Glutamatergic neuron (in vitro differentiated cells): ENCODE measurements around the gene DNAL1. TPM values are rescaled to one million over a fixed set of nuclear protein-coding genes. Genes with fewer than 3 reads are reported as not detected.
"Not testable (repeated sequence)": the region's sequence is repeated elsewhere in the genome, so short reads cannot be mapped to it uniquely, and the experiment has no call there.

Experiments
- DNase-seq: peaks from one replicate; pipeline ENCODE4 v3.0.0; 2022
- H3K27ac Mint-ChIP-seq: one replicate; pipeline ENCODE4 v1.8.0; 2020; ENCODE audit warnings: mild to moderate bottlenecking, mixed read lengths, inconsistent platforms; ENCODE audit not compliant: unreplicated experiment
- H3K27me3 Mint-ChIP-seq: one replicate; pipeline ENCODE4 v1.8.0; 2020; ENCODE audit warnings: mild to moderate bottlenecking, moderate library complexity, mixed read lengths, inconsistent platforms; ENCODE audit not compliant: unreplicated experiment
- H3K36me3 Mint-ChIP-seq: one replicate; pipeline ENCODE4 v1.8.0; 2020; ENCODE audit warnings: mild to moderate bottlenecking, mixed read lengths, inconsistent platforms; ENCODE audit not compliant: unreplicated experiment
- H3K4me1 Mint-ChIP-seq: one replicate; pipeline ENCODE4 v1.8.0; 2020; ENCODE audit warnings: mild to moderate bottlenecking, low read depth, mixed read lengths, inconsistent platforms; ENCODE audit not compliant: unreplicated experiment
- H3K4me3 Mint-ChIP-seq: one replicate; pipeline ENCODE4 v1.8.0; 2020; ENCODE audit warnings: mild to moderate bottlenecking, mixed read lengths, inconsistent platforms; ENCODE audit not compliant: unreplicated experiment
- H3K9me3 Mint-ChIP-seq: one replicate; pipeline ENCODE4 v1.8.0; 2020; ENCODE audit warnings: mild to moderate bottlenecking, moderate library complexity, mixed read lengths, inconsistent platforms; ENCODE audit not compliant: unreplicated experiment
- CTCF ChIP-seq: fragments of 200-600 bp; sonication (generic); IDR thresholded peaks from one replicate; pipeline ENCODE4 v1.5.0; 2021; ENCODE audit not compliant: partially characterized antibody, unreplicated experiment
- total RNA-seq: library from RNA; stranded (reverse); fragmentation: NEBNext Ultra II Directional; extraction: Animal tissue kit (Norgen Biotek cat#: 25700); gene quantifications from one replicate; pipeline ENCODE4 v1.2.1, GENCODE V29; 2021; ENCODE audit not compliant: unreplicated experiment

The DNAL1 gene
- total RNA-seq, 1 donor from 2014 or later: 18.5 TPM

GRCh38 chr14:73695997-73696396 is 51.2 kb downstream of the DNAL1 start:
- Mint-ChIP-seq H3K4me1 (no peaks in the 10 kb centered on the region), H3K27me3 (no peaks in the 10 kb centered on the region), H3K9me3 (no peaks in the 10 kb centered on the region), H3K36me3 (no peaks in the 10 kb centered on the region), H3K4me3 (no peak overlapping the region), H3K27ac (no peak overlapping the region)
- no peak for DNase-seq
- no peak for TF ChIP-seq CTCF

- Mint-ChIP-seq H3K4me3 (no peak overlapping the region), H3K27me3 (no peaks in the 10 kb centered on the region), H3K9me3 (no peaks in the 10 kb centered on the region), H3K36me3 (no peaks in the 10 kb centered on the region), H3K27ac (no peak overlapping the region), H3K4me1 (no peaks in the 10 kb centered on the region)
- no peak for DNase-seq
- TF ChIP-seq CTCF: no peak
Measured at GRCh38 chr14:73696466-73697400, 51.9 kb downstream of the DNAL1 start.

- no peak for TF ChIP-seq CTCF
- Mint-ChIP-seq H3K4me3 (no peak overlapping the region), H3K27me3 (no peaks in the 10 kb centered on the region), H3K36me3 (peaks cover 20% of the 10 kb centered on the region), H3K27ac (no peak overlapping the region), H3K4me1 (no peaks in the 10 kb centered on the region), H3K9me3 (peaks cover 2% of the 10 kb centered on the region)
- DNase-seq: no peak
Measured at GRCh38 chr14:73700325-73700724, 55.5 kb downstream of the DNAL1 start.

GRCh38 chr14:73708076-73708475 is 63.3 kb downstream of the DNAL1 start:
- not testable (repeated sequence) for H3K27ac Mint-ChIP-seq, DNase-seq, H3K4me3 Mint-ChIP-seq, H3K27me3 Mint-ChIP-seq, H3K4me1 Mint-ChIP-seq, H3K9me3 Mint-ChIP-seq
- peaks cover 23% of the 10 kb centered on the region for H3K36me3 Mint-ChIP-seq

- TF ChIP-seq CTCF: no peak
- Mint-ChIP-seq H3K27ac (no peak overlapping the region), H3K4me1 (peaks cover 14% of the 10 kb centered on the region), H3K27me3 (peaks cover 15% of the 10 kb centered on the region), H3K36me3 (peaks cover 5% of the 10 kb centered on the region), H3K4me3 (peak overlapping the region; percentile 72), H3K9me3 (peaks cover 16% of the 10 kb centered on the region)
- DNase-seq: no peak
Measured at GRCh38 chr14:73709904-73710469, 65.2 kb downstream of the DNAL1 start.
